Hair follicle dermal papilla cell (primary cell): ENCODE measurements around the gene MAP3K1. TPM values are rescaled to one million over a fixed set of nuclear protein-coding genes. Genes with fewer than 3 reads are reported as not detected.

Experiments
- total RNA-seq: library from RNA; depleted of rRNA; stranded (reverse); fragments of >200 nt; gene quantifications from 2 replicates; pipeline ENCODE4 v1.2.3, GENCODE V29; 2012

MAP3K1 gene
- 6.6 and 6.7 TPM in 2 replicates for total RNA-seq

GRCh38 chr5:56814963-56815657, at the start of gene MAP3K1:
Gene MAP3K1, plus strand, starts transcription at chr5:56815549. Its CDS starts 25 bp downstream, at chr5:56815574.

GRCh38 chr5:56909294-56910209, 94.2 kb downstream of the MAP3K1 start, which contains the start of gene SETD9:
Gene SETD9, plus strand, starts transcription at chr5:56909596. Its CDS starts 50 bp downstream, at chr5:56909646.

Other genes starting within 250 kb of the MAP3K1 start
- gene SETD9, start 94.0 kb downstream of the MAP3K1 start, total RNA-seq = 10.4 and 14.3 TPM in 2 replicates
- gene MIER3, start 136.6 kb downstream of the MAP3K1 start, total RNA-seq = 19.0 and 21.6 TPM in 2 replicates